Retinal pigment epithelial cell (primary cell): Measurements from ENCODE around the gene S100A16.

Experiments
- DNase-seq: peaks from one replicate; pipeline ENCODE4 v3.0.0-alpha.2; 2010; ENCODE audit warnings: low read depth
- H3K4me3 ChIP-seq: 2 replicates; pipeline ENCODE4 v1.5.1; 2011; ENCODE audit warnings: mild to moderate bottlenecking, low read length, control low read depth, moderate library complexity
- TF ChIP-seq, protein P1 (sequence below): conservative IDR thresholded peaks from 2 replicates; pipeline ENCODE4 v1.5.1; 2011; ENCODE audit warnings: low read depth, low read length, control low read depth, inconsistent platforms

Gene S100A16

DNA sequence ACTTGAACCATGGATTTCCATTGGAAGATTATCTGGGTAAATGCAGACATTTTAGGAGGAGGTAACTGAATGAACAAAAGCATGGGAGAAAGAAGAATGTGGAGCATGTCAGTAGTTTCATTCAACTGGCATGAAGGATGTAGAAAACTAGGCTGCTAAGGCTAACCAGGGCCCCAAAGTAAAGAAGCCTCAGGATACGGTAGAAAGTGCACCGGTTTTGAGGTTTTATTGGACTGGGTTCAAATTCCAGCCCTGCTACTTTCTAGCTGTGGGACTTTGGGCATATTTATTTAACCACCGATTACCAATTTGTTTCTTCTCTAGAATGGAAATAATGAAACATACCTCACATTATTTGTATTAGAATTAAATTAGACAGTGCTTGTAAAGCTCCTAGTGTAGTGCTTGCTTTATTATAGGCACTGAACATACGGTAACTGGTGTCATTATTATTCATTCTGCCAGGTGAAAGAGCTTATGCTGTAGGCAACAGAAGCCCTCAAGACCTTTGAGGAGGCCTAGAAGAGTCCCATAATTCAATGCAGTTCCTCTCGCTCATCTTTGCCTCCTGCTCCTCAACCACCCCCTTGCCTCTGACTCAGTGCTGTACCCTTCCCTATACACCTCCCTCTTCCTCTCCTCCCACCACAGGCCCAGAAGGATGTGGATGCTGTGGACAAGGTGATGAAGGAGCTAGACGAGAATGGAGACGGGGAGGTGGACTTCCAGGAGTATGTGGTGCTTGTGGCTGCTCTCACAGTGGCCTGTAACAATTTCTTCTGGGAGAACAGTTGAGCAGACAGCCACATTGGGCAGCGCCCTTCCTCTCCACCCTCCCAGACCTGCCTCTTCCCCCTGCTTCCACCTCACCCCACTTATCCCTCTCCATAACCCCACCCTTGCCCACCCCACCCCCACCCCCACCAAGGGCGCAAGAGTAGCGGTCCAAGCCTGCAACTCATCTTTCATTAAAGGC, 18.4 kb upstream of the S100A16 start:
- no peak overlapping the region for H3K4me3 ChIP-seq
- DNase-seq, result no peak
- TF ChIP-seq, protein P1, sequence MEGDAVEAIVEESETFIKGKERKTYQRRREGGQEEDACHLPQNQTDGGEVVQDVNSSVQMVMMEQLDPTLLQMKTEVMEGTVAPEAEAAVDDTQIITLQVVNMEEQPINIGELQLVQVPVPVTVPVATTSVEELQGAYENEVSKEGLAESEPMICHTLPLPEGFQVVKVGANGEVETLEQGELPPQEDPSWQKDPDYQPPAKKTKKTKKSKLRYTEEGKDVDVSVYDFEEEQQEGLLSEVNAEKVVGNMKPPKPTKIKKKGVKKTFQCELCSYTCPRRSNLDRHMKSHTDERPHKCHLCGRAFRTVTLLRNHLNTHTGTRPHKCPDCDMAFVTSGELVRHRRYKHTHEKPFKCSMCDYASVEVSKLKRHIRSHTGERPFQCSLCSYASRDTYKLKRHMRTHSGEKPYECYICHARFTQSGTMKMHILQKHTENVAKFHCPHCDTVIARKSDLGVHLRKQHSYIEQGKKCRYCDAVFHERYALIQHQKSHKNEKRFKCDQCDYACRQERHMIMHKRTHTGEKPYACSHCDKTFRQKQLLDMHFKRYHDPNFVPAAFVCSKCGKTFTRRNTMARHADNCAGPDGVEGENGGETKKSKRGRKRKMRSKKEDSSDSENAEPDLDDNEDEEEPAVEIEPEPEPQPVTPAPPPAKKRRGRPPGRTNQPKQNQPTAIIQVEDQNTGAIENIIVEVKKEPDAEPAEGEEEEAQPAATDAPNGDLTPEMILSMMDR, result no peak

DNA sequence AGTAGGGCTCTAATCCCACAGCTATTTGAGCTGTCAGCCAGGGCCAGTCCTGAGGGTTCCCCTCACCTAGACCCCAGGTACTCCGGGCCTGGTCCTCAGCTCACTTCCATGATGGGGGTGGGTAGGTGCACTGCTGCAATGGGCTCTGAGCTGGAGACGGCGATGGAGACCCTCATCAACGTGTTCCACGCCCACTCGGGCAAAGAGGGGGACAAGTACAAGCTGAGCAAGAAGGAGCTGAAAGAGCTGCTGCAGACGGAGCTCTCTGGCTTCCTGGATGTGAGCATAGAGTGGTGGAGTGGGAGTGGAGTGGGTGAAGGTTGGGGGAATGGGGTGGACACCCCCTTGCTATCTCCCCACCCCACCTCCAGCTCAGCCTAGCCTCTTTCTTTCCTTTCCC, 17.4 kb upstream of the S100A16 start:
- TF ChIP-seq, protein P1, result no peak
- no peak for DNase-seq
- no peak overlapping the region for H3K4me3 ChIP-seq

DNA sequence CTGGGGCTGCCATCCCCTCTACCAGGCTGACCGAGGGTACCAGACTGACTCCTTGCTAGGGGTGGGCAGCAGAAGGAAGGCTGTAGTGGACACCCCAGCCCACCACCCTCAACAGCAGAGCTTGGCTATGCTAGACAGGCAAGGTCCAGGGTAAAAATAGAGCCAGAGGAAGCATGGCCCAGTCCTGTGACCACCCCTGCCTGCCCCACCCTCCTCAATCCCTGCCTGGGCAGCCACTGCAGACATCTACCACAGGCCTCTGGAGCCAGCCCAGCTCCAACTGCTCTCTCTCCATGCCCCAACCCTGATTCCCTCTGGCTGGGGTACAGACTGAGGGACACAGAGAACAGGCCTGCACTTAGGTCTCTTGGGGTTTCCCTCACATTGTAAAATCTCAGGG, 17.0 kb upstream of the S100A16 start:
- H3K4me3 ChIP-seq, result no peak overlapping the region
- TF ChIP-seq, protein P1, result no peak
- DNase-seq, result no peak

DNA sequence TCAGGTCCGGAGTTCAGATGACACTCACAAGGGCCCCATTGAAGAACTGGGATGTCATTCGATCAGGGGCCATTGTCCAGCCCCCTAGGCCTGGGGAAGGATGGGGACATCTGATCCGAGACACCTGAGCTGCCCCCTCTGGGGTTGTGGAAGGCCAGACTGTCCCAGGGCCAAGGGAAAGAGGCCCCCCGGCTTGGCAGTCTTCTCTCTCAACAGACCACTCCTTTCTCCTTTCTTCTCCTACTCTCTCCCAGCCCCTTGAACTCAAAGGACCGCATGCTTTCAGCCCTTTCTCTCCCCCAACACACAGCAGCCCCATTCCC, 16.4 kb upstream of the S100A16 start:
- TF ChIP-seq, protein P1, result no peak
- no peak overlapping the region for H3K4me3 ChIP-seq
- DNase-seq, result no peak

GRCh38 chr1:153628638-153629342, 15.9 kb upstream of the S100A16 start:
- TF ChIP-seq, protein P1, result no peak
- DNase-seq, result no peak
- no peak overlapping the region for H3K4me3 ChIP-seq

GRCh38 chr1:153627715-153628626, 15.0 kb upstream of the S100A16 start, which contains the start of gene S100A1:
Gene S100A1 (plus strand): TSS chr1:153628434. CDS start chr1:153630522, 2,088 bp downstream.
- TF ChIP-seq, protein P1, result no peak
- H3K4me3 ChIP-seq, result peak within 1 kb of the TSS; percentile 62
- DNase-seq, result no peak
